GM23338 (cell line): ENCODE results near the gene KLK13. TPM values are rescaled to one million over a fixed set of nuclear protein-coding genes. Genes with fewer than 3 reads are reported as not detected.
A peak's percentile ranks its signal among the peaks of the same experiment; 100 is the strongest.

Experiments
- ATAC-seq: fragments of 200-7000 bp; cut with Tn5 transposase; 3 replicates; pipeline ENCODE4 v1.9.1; 2020
- DNase-seq: peaks from one replicate; pipeline ENCODE4 v3.0.0-alpha.2; 2015; ENCODE audit warnings: low spot score
- H2AFZ ChIP-seq: fragments of 200-600 bp; sonication (generic); 2 replicates; pipeline ENCODE4 v1.8.0; 2016; ENCODE audit warnings: antibody characterized with exemption, mild to moderate bottlenecking, moderate library complexity
- H3F3A ChIP-seq: fragments of 200-600 bp; sonication (generic); replicated peaks from 2 replicates; pipeline ENCODE4 v1.8.0; 2017; ENCODE audit warnings: antibody characterized with exemption, mixed run types, low read depth
- H3K27ac ChIP-seq: fragments of 200-600 bp; sonication (generic); 2 replicates; pipeline ENCODE4 v1.6.1; 2016; ENCODE audit warnings: low read depth
- H3K27me3 ChIP-seq: fragments of 200-600 bp; sonication (generic); 2 replicates; pipeline ENCODE4 v1.8.0; 2016; ENCODE audit warnings: mild to moderate bottlenecking, mixed run types, moderate library complexity; ENCODE audit not compliant: insufficient read depth
- H3K36me3 ChIP-seq: fragments of 200-600 bp; sonication (generic); 2 replicates; pipeline ENCODE4 v1.8.0; 2016; ENCODE audit warnings: mild to moderate bottlenecking; ENCODE audit not compliant: insufficient read depth
- H3K4me1 ChIP-seq: fragments of 200-600 bp; sonication (generic); 2 replicates; pipeline ENCODE4 v1.8.0; 2016; ENCODE audit warnings: mild to moderate bottlenecking, moderate library complexity; ENCODE audit not compliant: insufficient read depth
- H3K4me2 ChIP-seq: fragments of 200-600 bp; sonication (generic); 2 replicates; pipeline ENCODE4 v1.7.1; 2017; ENCODE audit warnings: mixed run types
- H3K4me3 ChIP-seq: fragments of 200-600 bp; sonication (generic); 2 replicates; pipeline ENCODE4 v1.6.1; 2016; ENCODE audit warnings: mixed run types
- H3K79me2 ChIP-seq: fragments of 200-600 bp; sonication (generic); replicated peaks from 2 replicates; pipeline ENCODE4 v1.8.0; 2017; ENCODE audit warnings: mild to moderate bottlenecking; ENCODE audit not compliant: insufficient read depth
- H3K9me2 ChIP-seq: fragments of 200-600 bp; sonication (generic); 2 replicates; pipeline ENCODE4 v1.8.0; 2017; ENCODE audit not compliant: insufficient read depth
- H4K20me1 ChIP-seq: fragments of 200-600 bp; sonication (generic); replicated peaks from 2 replicates; pipeline ENCODE4 v1.8.0; 2017; ENCODE audit warnings: mild to moderate bottlenecking; ENCODE audit not compliant: insufficient read depth
- H3K27ac Mint-ChIP-seq: 2 replicates; pipeline ENCODE4 v1.8.0; 2020; ENCODE audit warnings: inconsistent platforms, mild to moderate bottlenecking, moderate library complexity, mixed read lengths
- H3K27me3 Mint-ChIP-seq: 3 replicates; pipeline ENCODE4 v1.8.0; 2022; ENCODE audit warnings: low read depth, mild to moderate bottlenecking, moderate library complexity, mixed read lengths, inconsistent platforms; ENCODE audit not compliant: insufficient read depth, poor library complexity
- H3K36me3 Mint-ChIP-seq: 3 replicates; pipeline ENCODE4 v1.8.0; 2021; ENCODE audit warnings: low read depth, mild to moderate bottlenecking, inconsistent platforms, moderate library complexity, mixed read lengths
- H3K4me1 Mint-ChIP-seq: 3 replicates; pipeline ENCODE4 v1.8.0; 2020; ENCODE audit warnings: mild to moderate bottlenecking, inconsistent platforms, mixed read lengths
- H3K4me3 Mint-ChIP-seq: 3 replicates; pipeline ENCODE4 v1.8.0; 2021; ENCODE audit warnings: moderate library complexity, mild to moderate bottlenecking, inconsistent platforms, mixed read lengths
- H3K9me3 Mint-ChIP-seq: 3 replicates; pipeline ENCODE4 v1.8.0; 2020; ENCODE audit warnings: moderate library complexity, mild to moderate bottlenecking, inconsistent platforms, mixed read lengths
- CREB1 ChIP-seq: fragments of 250-450 bp; sonication (Bioruptor Pico); IDR thresholded peaks from 2 replicates; pipeline ENCODE4 v1.5.0; 2020; ENCODE audit warnings: low read depth, mild to moderate bottlenecking, moderate library complexity
- JUNB ChIP-seq: IDR thresholded peaks from one replicate; pipeline ENCODE4 v1.6.1; 2016; ENCODE audit warnings: antibody characterized with exemption; ENCODE audit not compliant: unreplicated experiment
- NANOG ChIP-seq: IDR thresholded peaks from 2 replicates; pipeline ENCODE4 v1.6.1; 2016; ENCODE audit warnings: antibody characterized with exemption, borderline replicate concordance
- POLR2AphosphoS5 ChIP-seq: IDR thresholded peaks from 2 replicates; pipeline ENCODE4 v1.6.1; 2016; ENCODE audit warnings: antibody characterized with exemption, low read depth
- STAT1 ChIP-seq: IDR thresholded peaks from one replicate; pipeline ENCODE4 v1.6.1; 2016; ENCODE audit warnings: antibody characterized with exemption; ENCODE audit not compliant: unreplicated experiment
- polyA plus RNA-seq: library from polyadenylated mRNA; unstranded; fragments of >200 nt; fragmentation: Nextera tagmentation; extraction: Ambion mirVana; gene quantifications from 2 replicates; pipeline ENCODE4 v1.2.1, GENCODE V29; 2016
- total RNA-seq: library from RNA; depleted of rRNA; stranded (reverse); fragments of >200 nt; shearing (Covaris generic); gene quantifications from 2 replicates; pipeline ENCODE4 v1.2.3, GENCODE V29; 2014
- TF ChIP-seq, protein P1 (sequence below), 2 experiments: fragments of 200-600 bp in 1 of 2; sonication (generic) in 1 of 2; conservative IDR thresholded peaks; 2 replicates each; pipeline versions ENCODE4 v1.5.1 to v1.6.1; 2016 to 2017; ENCODE audit warnings: antibody characterized with exemption in 2 of 2, low read depth in 2 of 2, mild to moderate bottlenecking in 2 of 2, moderate library complexity in 1 of 2

Gene KLK13
- total and polyA plus RNA-seq, 2 experiments from 2014 or later: 4.5 to 5.7 TPM

DNA sequence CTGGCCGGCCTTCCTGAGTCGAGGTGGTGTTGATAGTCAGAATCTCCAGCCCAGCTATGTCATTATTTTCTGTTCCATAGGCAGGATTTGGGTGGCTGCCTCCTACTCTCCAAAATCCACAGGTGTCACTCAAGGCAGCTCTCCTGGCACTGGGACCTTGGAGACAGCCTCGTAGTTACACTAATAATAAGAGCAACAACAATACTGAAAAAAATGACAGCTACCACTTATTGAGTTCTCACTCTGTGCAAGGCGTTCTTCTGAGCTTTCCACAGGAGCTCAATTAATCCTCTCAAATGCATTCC is 17.9 kb downstream of the KLK13 start:
- TF ChIP-seq POLR2AphosphoS5: peak; percentile 42; the same call in 1 of the 2 replicates
- TF ChIP-seq, protein P1, sequence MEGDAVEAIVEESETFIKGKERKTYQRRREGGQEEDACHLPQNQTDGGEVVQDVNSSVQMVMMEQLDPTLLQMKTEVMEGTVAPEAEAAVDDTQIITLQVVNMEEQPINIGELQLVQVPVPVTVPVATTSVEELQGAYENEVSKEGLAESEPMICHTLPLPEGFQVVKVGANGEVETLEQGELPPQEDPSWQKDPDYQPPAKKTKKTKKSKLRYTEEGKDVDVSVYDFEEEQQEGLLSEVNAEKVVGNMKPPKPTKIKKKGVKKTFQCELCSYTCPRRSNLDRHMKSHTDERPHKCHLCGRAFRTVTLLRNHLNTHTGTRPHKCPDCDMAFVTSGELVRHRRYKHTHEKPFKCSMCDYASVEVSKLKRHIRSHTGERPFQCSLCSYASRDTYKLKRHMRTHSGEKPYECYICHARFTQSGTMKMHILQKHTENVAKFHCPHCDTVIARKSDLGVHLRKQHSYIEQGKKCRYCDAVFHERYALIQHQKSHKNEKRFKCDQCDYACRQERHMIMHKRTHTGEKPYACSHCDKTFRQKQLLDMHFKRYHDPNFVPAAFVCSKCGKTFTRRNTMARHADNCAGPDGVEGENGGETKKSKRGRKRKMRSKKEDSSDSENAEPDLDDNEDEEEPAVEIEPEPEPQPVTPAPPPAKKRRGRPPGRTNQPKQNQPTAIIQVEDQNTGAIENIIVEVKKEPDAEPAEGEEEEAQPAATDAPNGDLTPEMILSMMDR (conservative IDR thresholded peaks at IDR 0.05; ENCODE audit: low read depth in 2 of 2): no peak
- TF ChIP-seq CREB1 (CRISPR knock-in tag): no peak
- TF ChIP-seq JUNB: no peak
- no peaks in the 10 kb centered on the region for H3K36me3 ChIP-seq
- peak overlapping the region; percentile 48 for H3K4me2 ChIP-seq
- DNase-seq (no peak), ATAC-seq (no peak)
- H3K4me1 ChIP-seq: peaks cover 36% of the 10 kb centered on the region
- H3K4me3 ChIP-seq: 0 out of 2 replicates have a peak overlapping the region, but pooled peaks have one; percentile 3
- peaks cover 31% of the 10 kb centered on the region for H3K4me1 Mint-ChIP-seq
- no peaks in the 10 kb centered on the region for H3K79me2 ChIP-seq
- no peak overlapping the region for H2AFZ ChIP-seq
- H3K9me2 ChIP-seq: no peaks in the 10 kb centered on the region
- no peaks in the 10 kb centered on the region; the same call in 1 of the 2 replicates for H3F3A ChIP-seq
- H3K27ac ChIP-seq: peak overlapping the region; percentile 92
- peaks cover 31% of the 10 kb centered on the region for H3K9me3 Mint-ChIP-seq
- H3K27me3 Mint-ChIP-seq: peaks cover 12% of the 10 kb centered on the region
- H3K36me3 Mint-ChIP-seq: peaks cover 18% of the 10 kb centered on the region; the same call in 2 of the 3 replicates
- H4K20me1 ChIP-seq: no peaks in the 10 kb centered on the region
- peak overlapping the region; percentile 69 for H3K27ac Mint-ChIP-seq
- H3K4me3 Mint-ChIP-seq: peak overlapping the region; percentile 41
- no peaks in the 10 kb centered on the region for H3K27me3 ChIP-seq

DNA sequence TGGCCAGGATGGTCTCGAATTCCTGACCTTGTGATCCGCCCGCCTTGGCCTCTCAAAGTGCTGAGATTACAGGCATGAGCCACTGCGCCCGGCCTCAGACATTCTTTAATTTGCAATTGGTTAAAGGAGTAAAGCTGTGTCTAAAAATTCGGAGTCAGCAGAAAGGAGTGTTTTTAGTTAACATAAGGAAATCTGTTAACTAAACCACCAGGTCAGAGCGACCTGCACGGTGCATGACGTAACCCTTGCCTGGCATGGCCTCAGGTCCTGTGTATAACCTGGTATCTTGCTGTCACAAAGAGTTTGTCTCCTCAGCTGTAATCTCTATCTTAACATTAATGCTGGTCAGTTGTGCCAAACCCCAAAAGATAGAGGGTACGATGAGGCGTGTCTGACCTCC is 20.6 kb downstream of the KLK13 start:
- H3K27ac ChIP-seq: no peak overlapping the region
- DNase-seq (no peak), ATAC-seq (no peak)
- H2AFZ ChIP-seq: peak overlapping the region; percentile 20; the same call in 1 of the 2 replicates
- no peaks in the 10 kb centered on the region for H3K9me2 ChIP-seq
- no peaks in the 10 kb centered on the region for H3K79me2 ChIP-seq
- no peaks in the 10 kb centered on the region for H3K27me3 ChIP-seq
- H3K4me2 ChIP-seq: 0 out of 2 replicates have a peak overlapping the region, but pooled peaks have one; percentile 24
- Mint-ChIP-seq H3K4me1 (peaks cover 29% of the 10 kb centered on the region), H3K27ac (no peak overlapping the region; the same call in 1 of the 2 replicates), H3K36me3 (peaks cover 11% of the 10 kb centered on the region; the same call in 2 of the 3 replicates), H3K4me3 (no peak overlapping the region), H3K9me3 (peaks cover 21% of the 10 kb centered on the region), H3K27me3 (peaks cover 12% of the 10 kb centered on the region)
- no peaks in the 10 kb centered on the region for H4K20me1 ChIP-seq
- no peak overlapping the region for H3K4me3 ChIP-seq
- TF ChIP-seq NANOG: no peak
- no peaks in the 10 kb centered on the region; the same call in 1 of the 2 replicates for H3F3A ChIP-seq
- H3K36me3 ChIP-seq: no peaks in the 10 kb centered on the region
- H3K4me1 ChIP-seq: peaks cover 36% of the 10 kb centered on the region

DNA sequence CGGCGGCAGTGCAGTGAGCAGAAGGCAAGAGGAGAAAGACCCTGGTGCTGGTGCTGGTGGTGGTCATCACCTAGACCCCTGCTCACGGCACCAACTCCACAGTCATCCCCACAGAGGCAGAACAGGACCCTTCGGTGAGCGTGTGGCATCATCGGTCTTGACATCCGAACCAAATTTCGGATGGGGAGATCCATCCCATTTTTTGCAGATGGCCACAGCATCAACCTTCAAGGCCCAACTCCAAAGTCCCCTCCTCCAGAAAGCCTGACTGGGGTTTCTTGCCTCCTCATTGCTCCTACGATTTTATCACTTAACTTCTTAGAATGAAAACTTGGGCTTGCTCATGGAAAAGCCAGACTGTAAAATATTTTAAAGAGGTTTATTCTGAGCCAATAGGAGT is 21.4 kb downstream of the KLK13 start:
- no peak overlapping the region for H3K4me3 Mint-ChIP-seq

More for the DNA sequence above, 21.4 kb downstream of the KLK13 start:
- Mint-ChIP-seq H3K36me3 (peaks cover 6% of the 10 kb centered on the region; the same call in 1 of the 3 replicates), H3K4me1 (peaks cover 29% of the 10 kb centered on the region), H3K9me3 (peaks cover 15% of the 10 kb centered on the region), H3K27ac (no peak overlapping the region), H3K27me3 (peaks cover 12% of the 10 kb centered on the region)
- H3K4me1 ChIP-seq: peaks cover 32% of the 10 kb centered on the region
- no peaks in the 10 kb centered on the region for H3K36me3 ChIP-seq
- TF ChIP-seq STAT1 (no peak), CREB1 (CRISPR knock-in tag) (no peak), POLR2AphosphoS5 (no peak), JUNB (no peak)
- DNase-seq (peak; percentile 43), ATAC-seq (no peak)
- H3K79me2 ChIP-seq: no peaks in the 10 kb centered on the region
- H3F3A ChIP-seq: no peaks in the 10 kb centered on the region; the same call in 1 of the 2 replicates
- H4K20me1 ChIP-seq: no peaks in the 10 kb centered on the region
- H2AFZ ChIP-seq: peak overlapping the region; percentile 79
- no peak overlapping the region for H3K27ac ChIP-seq
- no peaks in the 10 kb centered on the region for H3K9me2 ChIP-seq
- no peak overlapping the region for H3K4me3 ChIP-seq
- H3K27me3 ChIP-seq: no peaks in the 10 kb centered on the region
- peak overlapping the region; percentile 64; the same call in 1 of the 2 replicates for H3K4me2 ChIP-seq
